Measurements from ENCODE around the gene AGPAT4.

- TF ChIP-seq CTCF (IDR thresholded peaks at IDR 0.05; ENCODE audit: low read depth, low read length) (no peak), POLR2A (IDR thresholded peaks at IDR 0.05; ENCODE audit: extremely low read depth, insufficient read length) (no peak), MYC (IDR thresholded peaks at IDR 0.05; ENCODE audit: low read depth, low read length) (no peak)
These were observed 46.6 kb downstream of the AGPAT4 start for GRCh38 chr6:161227004-161227960.

Data from NB4 (cell line).